GM19455 (cell line): ENCODE measurements around the gene SLIT3.

Source experiments
- ATAC-seq: cut with Tn5 transposase; IDR thresholded peaks from one replicate; pipeline ENCODE4 v1.9.1; 2021; ENCODE audit not compliant: unreplicated experiment

SLIT3 gene

DNA sequence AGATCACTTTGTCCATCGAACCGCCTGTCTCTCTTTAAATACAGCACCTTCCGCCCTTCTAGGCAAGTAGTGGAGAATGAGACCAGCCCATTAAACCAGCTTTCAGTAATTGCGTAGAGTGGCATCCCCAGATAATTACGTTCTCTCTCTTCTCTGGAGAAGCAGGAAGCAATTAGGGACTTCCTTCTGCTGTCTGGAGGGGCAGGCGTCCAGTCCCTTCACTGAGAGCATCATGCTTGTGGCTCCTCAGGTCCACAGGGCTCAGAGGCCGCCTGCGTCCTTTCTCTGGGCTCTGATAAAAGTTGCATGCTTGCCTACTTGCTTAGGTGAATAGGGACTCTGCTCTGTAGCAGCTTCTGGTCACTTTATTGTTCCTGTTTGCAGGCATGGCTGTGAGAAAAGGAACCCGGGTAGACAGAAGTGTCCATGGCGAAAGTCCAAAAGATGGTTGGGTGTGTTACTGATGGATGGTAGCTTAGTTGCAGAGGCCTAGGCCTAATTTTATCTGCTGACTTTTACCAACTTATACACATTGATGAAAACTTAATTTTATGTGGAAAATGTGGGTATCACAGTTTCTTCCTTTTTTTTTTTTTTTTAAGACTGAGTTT lies 422.7 kb downstream of the SLIT3 start:
- ATAC-seq, result no peak

DNA sequence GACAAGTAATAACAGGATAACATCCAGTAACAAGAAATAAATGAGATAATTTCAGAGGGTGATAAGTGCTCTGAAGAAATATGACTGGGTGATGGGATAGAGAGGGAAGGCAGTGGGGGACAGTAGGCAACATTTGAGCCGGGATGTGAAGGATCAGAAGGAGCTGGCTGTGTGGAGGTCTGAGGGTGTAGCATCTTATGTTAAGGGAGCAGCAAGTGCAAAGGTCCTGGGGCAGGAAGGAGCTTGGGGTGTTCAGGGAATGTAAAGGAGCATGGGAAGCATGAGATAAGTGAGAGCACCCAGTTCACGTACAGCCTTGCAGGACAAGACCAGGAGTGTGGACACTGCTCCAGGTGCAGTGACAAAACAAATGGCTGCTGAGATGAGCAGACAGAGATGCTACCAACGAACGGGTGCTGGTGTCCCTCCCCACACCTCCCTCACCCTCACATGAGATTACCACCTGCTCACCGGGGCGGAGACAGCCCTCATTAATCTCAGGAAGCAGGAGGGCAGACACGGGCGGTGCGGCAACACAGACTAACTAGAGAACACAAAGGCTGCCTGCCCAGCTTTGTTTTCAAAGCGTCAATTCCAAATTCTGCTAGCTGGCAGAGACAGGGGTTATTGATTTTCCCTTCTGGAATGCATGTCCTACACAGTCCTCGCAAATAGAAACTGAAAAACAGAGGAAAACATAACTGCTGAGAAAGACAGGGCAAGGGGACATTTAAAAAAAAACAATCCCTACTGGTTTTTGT lies 423.6 kb downstream of the SLIT3 start:
- ATAC-seq, result no peak

DNA sequence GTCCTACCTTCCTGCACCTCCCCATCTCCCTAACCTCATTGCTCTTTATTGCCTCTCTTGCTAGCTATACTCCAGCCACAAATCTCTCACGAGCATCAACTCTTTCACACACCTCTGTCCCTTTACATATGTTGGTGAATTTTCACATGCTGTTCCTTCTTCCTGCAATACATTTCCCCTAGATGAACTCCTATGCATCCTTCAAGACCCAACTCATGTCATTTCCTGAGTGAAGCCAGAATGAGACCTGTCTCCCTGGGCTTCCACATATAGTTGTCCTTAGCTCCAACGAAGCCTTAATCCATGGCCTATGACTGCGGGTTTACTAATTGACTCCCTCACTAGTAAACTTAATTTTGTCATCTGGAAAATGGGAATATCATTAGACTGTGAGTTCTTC lies 424.5 kb downstream of the SLIT3 start:
- no peak for ATAC-seq

DNA sequence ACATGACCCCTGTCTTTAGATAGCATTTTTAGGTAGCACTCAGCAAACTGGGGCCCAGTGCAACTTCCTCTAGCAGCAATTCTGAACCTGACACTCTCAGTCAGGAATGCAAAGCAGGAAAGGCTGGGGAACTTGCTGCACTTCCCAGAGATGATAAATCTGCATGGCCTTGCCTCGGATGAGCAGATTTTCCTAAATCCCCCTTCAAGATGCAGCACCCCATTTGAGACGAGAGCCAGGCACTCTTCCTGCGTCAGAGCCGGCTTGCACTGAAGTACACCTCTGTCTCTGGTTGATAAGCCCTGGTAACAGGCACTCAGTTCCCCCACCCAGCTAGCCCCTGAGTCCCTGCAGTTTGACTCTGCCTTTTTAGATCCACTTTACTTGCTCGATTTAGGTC lies 425.1 kb downstream of the SLIT3 start:
- ATAC-seq, result no peak

DNA sequence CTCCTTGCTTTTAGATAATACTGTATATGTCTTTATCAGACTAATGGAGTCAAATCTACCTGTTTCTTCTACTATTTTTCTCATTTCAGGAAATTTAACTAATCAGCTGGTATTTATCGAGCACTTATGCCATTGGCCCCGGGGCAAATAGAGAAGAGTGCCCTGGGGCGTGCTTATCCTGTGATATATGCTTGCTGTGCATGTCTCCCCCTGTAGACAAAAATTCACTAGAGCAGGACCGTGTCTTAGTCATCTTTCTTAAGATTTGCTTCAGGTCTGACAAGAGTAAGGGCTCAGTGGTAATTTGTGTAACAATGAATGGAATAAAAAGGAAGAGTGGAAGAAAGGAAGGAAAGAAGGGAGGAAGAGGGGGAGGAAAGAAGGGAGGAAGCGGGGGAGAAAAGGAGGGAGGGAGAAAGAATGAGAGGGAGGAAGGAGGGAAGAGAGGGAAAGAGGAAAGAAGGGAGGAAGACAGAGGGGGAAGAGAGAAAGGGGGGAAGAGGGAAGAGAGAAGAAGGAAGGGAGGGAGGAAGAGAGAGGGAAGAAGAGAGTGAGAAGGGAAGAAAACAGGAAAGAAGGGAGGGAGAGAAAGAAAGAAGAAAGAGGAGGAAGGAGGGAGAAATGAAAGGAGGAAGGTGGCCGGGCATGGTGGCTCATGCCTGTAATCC lies 426.1 kb downstream of the SLIT3 start:
- no peak for ATAC-seq

DNA sequence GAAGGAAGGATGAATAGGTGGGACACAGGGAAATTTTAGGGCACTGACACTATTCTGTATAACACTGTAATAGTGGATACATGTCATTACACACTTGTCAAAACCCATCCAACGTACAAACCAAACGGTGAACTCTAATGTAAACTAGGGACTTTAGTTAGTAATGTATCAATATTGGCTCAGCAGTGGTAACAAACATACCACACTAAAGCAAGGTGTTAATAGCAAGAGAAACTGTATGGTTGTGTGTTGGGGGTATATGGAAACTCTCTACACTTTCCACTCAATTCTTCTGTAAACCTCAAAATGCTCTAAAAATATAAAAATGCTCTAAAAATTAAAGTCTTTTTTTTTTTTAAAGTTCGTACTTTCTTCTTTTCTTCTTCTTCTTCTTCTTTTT lies 428.7 kb downstream of the SLIT3 start:
- ATAC-seq, result no peak

DNA sequence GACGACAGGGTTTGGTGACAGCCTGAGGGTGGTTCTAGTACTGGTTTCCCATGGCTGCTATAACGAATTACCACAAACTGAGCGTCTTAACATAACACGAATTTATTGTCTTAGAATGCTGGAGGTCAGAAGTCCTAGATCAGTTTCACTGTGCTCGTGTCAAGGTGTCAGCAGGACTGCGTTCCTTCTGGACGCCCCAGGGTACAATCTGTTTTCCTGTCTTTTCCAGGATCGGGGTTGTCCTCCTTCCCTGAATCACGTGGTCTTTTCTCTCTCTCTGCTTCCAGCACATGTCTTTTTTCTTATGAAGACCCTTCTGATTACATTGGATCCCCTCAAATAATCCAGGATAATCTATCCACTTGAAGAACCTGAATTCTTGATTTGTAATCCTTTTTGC lies 430.0 kb downstream of the SLIT3 start:
- no peak for ATAC-seq

DNA sequence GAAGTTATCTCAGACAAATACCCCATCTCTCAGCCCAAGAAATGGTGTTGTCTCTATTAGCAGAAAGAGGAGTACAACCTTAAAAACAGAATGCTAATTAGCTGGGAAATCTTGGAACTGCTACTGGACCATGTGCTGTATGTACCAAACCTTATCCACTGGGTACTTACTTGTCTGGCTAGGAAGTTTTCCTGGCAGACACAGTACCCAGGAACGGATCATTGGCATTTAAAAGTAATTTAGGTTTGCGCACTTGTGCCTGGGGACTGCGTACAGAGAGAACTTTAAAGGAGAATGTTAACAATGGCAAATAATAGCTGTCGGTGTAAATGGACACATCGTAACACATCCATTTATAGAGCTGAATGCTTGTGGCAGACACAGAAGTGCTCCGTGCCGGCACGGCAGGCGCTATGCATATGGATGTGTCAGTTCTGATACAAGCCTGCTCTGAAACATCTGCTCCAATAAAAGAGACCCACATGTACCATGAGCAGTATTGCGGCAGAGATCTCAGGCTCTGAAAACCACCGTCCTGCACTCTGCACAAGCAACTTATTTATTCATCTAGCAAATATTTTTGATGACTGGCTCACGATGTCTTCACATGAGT lies 431.2 kb downstream of the SLIT3 start:
- ATAC-seq, result no peak

DNA sequence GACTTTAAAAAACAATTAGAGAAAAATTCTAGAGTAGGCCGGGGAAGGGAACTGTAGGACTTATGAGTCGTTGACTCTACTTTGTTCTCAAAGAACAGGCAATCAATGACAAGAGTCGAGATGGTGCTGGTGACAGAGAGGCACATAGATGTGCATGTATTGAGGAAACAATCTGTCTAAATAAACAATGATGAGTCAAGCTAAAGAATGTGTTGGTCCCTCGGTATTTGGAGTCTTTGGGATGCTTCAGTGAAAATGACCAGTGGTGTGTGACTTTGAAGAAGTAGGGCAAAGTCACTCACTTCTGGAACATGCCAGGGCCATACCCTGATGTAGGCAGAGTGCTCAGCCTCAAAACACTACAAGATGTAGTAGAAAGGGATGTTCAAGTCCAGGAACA lies 433.7 kb downstream of the SLIT3 start:
- ATAC-seq, result no peak

DNA sequence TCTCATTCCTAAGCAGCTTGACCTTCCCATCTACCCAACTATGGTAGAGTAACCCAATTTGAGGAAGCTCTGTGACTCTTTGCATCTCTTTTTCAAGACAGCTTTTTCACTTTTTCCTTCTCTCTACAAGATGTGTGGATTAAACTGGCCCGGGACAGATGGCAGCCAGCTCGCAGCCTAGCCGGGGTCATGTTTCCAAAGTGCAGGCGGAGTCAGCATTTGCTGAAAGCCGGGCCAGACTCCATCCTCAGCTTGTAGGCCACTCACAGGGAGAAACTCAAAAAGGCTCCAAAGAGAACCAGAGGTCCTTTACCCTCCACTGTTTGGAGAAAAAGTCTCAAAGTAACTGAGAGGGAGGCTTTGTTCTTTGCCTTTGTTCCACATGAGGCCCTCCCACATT lies 435.0 kb downstream of the SLIT3 start:
- no peak for ATAC-seq

DNA sequence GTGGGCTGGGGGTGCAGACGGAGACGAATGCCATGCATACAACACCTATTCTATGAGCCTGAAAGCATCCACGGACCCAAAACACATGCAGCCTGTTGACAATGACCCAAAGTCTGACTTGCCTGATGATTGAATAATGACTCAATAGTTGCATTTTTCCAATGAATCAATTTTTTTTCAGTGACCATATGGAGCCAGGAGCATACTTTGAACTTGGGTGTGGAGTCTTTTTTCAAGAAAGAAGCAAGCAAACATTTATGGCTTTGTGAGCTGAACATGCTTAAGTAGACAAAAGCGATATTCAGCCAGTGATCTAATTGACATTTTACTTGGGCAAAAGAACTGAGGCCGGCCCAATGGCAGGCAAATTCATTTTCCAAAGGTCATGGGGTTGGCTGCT lies 437.9 kb downstream of the SLIT3 start:
- no peak for ATAC-seq

DNA sequence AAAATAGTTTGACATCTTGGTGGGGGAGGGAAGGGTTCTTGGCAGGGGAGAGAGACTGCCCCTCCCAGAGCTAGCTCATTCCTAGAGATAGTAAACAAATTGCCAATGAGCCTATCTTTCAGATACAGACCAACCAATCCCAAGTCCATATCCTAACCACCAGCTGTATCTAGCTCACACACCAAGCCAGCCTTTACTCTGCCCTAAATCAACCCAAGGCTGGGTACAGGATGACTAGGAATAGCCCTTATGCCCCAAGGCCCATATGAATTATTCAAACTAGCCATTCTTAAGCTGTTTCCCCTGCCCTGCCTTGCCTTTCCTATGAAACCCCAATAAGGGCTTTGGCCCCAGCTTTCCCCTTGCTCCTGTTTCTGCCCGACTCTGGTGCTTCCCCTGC lies 440.4 kb downstream of the SLIT3 start:
- ATAC-seq, result no peak

DNA sequence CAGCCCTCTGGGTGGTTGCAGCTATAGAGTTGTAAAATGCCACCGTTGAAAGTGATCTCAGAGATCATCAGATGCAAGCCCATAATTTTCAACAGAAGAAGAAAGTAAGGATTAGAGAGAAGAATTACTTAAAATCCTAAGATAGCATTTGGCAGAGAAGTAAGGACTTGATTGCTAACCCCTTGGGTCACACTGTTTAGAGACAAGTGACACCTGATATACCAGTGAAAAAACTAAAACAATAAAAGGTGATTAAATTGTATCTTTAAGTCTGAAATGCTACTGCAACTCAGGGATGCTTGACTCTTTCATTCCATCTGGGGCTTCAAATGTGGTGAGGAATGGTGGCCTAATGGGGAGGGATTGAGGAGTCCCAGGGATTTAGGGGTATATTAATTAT lies 440.9 kb downstream of the SLIT3 start:
- no peak for ATAC-seq

DNA sequence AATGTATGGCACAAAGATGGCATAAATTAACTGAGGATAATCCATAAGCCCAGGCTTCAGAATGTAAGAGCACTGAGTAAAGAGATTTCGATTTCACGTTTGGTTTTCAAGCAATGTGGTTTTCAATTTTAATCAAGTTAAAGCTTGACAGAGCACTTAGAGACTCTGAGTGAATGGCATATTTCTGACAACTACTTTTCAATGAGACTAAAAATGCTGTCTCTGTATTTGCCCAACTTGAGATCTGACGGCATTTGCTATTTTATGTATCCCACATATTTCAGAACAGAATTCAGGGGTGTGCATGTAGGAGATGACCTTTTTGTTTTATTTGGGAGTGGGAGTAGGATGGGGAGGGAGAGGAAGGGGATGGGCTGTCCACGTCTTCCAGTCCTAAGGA lies 441.5 kb downstream of the SLIT3 start:
- no peak for ATAC-seq

DNA sequence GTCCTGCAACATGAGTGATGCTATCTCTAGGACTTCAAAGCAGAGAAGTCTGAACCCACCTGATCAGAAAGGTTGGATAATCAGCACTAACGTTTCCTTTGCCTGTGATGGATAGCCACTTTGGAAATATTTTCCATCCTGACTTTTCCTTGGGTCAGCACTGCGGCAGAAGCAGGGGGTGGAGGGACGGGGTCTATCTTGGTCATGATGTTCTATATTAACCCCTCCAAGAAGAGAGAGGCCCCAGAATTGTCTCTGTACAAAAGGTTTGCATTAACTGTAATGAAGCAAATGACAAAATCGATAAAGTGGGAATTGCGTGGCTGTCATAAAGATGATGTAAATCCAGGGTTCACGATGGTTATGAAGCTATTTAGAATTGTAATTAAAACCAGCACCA lies 441.9 kb downstream of the SLIT3 start:
- ATAC-seq, result no peak

DNA sequence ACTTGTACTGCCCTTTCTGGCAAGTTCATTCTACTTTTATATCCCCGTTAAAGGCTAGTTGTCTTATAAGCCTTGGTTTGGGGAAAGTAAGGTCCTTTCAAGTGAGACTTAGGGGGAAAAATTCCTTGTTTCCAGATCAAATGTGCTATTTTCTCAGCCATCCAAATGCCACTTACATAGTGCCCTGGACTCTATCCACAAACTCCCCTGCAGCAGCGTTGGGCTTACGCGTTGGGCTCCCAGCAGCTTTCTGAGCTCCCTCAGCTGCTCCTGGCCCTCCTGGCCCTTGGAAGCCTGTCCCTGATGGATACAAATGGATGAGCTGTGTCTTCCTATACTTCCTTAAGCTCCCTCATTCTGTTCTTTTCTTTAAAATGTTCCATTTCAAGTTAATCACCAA lies 442.6 kb downstream of the SLIT3 start:
- ATAC-seq, result no peak

DNA sequence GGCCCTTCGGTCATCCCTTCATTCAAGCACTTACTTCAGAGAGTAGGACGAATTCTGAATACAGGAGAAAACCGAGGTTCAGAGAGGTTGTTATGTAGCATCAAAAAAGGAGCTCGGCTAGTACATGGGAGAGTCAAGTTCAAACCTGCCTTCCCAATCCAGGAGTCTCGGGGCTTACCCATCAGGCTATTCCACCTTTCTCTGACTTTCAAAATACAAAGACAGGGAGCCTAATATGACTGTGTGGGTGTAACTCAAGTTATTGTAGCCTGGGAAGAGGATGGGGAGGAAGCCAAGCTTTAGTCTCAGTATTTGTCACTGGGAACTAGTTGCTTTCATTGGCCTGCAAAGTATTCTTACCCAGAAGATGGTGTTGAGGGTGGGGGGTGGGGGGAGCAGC lies 447.0 kb downstream of the SLIT3 start:
- no peak for ATAC-seq

DNA sequence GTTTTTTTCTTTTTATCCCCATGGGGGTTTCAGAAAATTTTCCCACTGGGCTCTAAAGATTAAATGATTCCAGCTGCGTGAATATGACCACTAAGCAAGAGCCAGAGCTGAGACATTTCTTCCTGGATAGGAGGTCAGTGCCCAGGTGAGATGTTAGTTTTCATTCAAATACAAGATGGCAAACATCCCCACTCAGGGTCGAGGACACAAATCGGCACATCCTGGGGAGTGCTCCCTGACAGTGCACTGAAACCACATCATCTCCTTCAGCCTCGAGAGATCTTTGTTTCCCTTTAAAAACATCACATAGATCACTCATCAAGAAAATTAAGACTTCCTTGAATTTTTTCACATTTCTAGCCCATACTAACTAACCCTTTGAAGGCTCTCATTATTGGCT lies 448.6 kb downstream of the SLIT3 start:
- no peak for ATAC-seq

DNA sequence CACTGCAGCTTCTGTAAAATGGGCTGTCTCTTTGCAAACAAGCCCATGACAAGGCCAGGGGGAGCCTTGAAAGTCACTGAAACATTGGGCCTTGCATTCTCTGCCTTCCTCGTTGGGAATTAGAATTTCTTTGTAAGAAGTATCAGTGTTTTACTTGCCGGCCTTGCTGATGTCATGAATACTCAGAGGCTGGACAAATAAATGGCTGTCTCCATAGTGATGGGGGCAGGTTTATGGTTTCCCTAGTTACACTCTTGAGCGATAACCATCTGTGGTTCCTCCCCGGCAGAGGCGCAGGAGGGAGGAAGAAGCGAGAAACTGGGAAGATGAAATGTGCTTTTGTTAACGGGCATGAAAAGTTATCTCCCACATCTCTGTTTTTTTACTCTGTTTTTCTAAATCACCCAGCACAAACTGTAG lies 449.0 kb downstream of the SLIT3 start:
- no peak for ATAC-seq

DNA sequence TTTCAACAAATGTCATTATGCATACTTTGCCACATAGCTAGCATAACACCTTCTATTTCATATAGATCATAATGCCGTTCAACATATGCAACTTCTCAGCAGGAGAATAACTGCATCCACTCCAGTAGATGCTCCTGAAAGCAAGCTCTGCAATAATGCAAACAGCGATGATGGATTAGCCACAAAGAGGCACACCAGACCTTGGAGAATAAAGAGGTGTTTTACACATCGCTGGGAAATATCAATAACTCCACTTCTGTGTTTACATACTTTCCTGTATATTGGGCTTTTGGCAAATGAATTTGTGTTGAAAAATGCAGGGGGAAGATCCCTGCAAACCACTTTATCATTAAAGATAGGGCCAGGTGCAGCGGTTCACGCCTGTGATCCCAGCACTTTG lies 450.3 kb downstream of the SLIT3 start:
- ATAC-seq, result no peak

DNA sequence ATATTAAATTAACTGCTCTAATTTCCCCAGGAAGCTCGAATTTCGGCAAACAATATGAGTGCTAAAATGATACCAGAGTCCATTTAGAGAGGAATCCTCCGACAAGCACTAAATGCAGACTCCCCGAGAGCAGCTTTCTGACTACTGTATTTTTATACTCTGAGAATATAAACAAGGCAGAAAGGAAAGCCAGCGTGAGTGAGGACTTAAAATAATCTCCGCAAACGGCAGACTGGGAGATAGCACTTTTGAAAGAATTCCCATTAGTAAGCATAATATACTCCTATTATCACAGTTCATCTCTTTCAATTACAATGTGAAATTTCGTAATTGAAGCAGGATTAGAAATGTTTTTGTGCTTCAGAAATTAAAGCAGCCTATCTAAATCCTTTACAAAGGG lies 452.4 kb downstream of the SLIT3 start:
- no peak for ATAC-seq

DNA sequence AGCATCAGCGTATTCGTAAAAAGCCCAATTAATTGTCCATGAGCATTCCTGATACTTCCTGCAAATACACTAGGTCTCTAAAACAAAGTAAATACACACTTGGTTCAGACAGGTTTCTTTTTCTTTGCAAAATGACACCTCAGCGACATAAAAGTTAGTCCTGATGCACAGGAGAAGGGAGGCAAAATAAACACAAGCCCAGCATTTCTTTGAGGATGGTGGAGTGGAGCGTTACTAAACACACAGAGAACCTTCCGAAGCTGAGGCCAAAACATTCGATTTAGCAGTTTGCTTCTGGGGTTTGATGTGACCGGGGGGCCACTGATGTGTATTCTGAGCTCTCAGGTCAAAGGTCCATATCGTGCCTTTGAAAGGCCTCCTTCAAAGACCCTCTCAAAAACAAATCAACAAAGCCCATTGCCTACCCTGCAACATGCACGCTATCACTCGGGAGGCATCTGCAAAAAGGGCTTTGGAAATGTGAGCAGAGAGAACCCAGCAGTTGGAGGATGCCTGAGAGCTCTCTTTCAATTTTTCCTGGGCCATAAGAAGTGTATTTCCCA lies 453.3 kb downstream of the SLIT3 start:
- no peak for ATAC-seq
